BJ (cell line): ENCODE results near the gene OR13C3. TPM values are rescaled to one million over a fixed set of nuclear protein-coding genes. Genes with fewer than 3 reads are reported as not detected.

Experiments
- CTCF ChIA-PET: fragments of 350-600 bp; formaldehyde crosslinking; extraction: SDS; loops from one replicate; lab custom pipeline; 2021; ENCODE audit warnings: antibody characterized with exemption, inconsistent platforms; lab: Yijun Ruan, JAX
- POLR2A ChIA-PET: fragments of 300-600 bp; sonication (Branson Sonifier 250); formaldehyde crosslinking; extraction: SDS; loops from one replicate; lab custom pipeline; 2021; ENCODE audit warnings: antibody characterized with exemption; lab: Charles Lee
- DNase-seq: peaks from one replicate; pipeline ENCODE4 v3.0.0-alpha.2; 2011; ENCODE audit warnings: low read depth
- H3K27me3 ChIP-seq: 2 replicates; pipeline ENCODE4 v1.6.0; 2011; ENCODE audit warnings: low read length; ENCODE audit not compliant: control insufficient read depth, insufficient read depth
- H3K36me3 ChIP-seq: 2 replicates; pipeline ENCODE4 v1.5.1; 2011; ENCODE audit warnings: low read length; ENCODE audit not compliant: control insufficient read depth, insufficient read depth
- H3K4me3 ChIP-seq: 2 replicates; pipeline ENCODE4 v1.5.1; 2011; ENCODE audit warnings: low read depth, mild to moderate bottlenecking, control low read depth, low read length
- polyA minus RNA-seq: library from RNA; depleted of rRNA, polyadenylated mRNA; stranded (reverse); fragments of >200 nt; gene quantifications from 2 replicates; pipeline ENCODE4 v1.2.3, GENCODE V29; 2011; rRNA and poly(A)+ RNA removed
- polyA plus RNA-seq: library from polyadenylated mRNA; depleted of rRNA; stranded (reverse); fragments of >200 nt; gene quantifications from 2 replicates; pipeline ENCODE4 v1.2.3, GENCODE V29; 2011; rRNA removed
- TF ChIP-seq, protein P1 (sequence below): IDR thresholded peaks from 2 replicates; pipeline ENCODE4 v1.5.1; 2011; ENCODE audit warnings: low read depth, mild to moderate bottlenecking, control low read depth, inconsistent platforms, low read length, moderate library complexity; ENCODE audit not compliant: insufficient read depth

Gene OR13C3
- polyA plus RNA-seq (not detected in 2 replicates), polyA minus RNA-seq (not detected in 2 replicates)

DNA sequence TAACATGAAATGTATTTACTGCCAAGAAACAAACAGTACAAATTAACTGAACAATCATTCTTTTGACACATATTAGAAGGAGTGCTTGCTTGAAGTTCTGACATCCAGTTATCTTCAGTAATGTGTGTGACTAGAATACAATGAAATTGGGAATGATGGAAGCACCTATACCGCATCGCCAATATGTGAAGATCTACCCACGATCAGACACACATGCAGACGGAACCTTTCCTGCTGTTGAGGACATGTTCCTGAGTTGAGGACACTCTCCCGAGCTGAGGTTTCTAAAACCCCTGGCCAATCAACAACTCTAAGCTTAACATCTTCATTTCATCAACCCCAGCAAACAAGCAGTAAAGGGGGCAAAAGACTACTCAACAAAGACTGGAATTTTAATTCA lies at the start of gene OR13C3:
Gene OR13C3 (minus strand): TSS at position 101 of the 400 bp plus-strand sequence. CDS start 133 bp downstream, outside the sequence.
- TF ChIP-seq, protein P1, sequence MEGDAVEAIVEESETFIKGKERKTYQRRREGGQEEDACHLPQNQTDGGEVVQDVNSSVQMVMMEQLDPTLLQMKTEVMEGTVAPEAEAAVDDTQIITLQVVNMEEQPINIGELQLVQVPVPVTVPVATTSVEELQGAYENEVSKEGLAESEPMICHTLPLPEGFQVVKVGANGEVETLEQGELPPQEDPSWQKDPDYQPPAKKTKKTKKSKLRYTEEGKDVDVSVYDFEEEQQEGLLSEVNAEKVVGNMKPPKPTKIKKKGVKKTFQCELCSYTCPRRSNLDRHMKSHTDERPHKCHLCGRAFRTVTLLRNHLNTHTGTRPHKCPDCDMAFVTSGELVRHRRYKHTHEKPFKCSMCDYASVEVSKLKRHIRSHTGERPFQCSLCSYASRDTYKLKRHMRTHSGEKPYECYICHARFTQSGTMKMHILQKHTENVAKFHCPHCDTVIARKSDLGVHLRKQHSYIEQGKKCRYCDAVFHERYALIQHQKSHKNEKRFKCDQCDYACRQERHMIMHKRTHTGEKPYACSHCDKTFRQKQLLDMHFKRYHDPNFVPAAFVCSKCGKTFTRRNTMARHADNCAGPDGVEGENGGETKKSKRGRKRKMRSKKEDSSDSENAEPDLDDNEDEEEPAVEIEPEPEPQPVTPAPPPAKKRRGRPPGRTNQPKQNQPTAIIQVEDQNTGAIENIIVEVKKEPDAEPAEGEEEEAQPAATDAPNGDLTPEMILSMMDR: no peak
- H3K27me3 ChIP-seq: no peaks in the 10 kb centered on the region
- ChIA-PET CTCF (no interaction called here), POLR2A (no interaction called here)
- H3K36me3 ChIP-seq: no peaks in the 10 kb centered on the region
- H3K4me3 ChIP-seq: no peak within 1 kb of the TSS
- no peak for DNase-seq

DNA sequence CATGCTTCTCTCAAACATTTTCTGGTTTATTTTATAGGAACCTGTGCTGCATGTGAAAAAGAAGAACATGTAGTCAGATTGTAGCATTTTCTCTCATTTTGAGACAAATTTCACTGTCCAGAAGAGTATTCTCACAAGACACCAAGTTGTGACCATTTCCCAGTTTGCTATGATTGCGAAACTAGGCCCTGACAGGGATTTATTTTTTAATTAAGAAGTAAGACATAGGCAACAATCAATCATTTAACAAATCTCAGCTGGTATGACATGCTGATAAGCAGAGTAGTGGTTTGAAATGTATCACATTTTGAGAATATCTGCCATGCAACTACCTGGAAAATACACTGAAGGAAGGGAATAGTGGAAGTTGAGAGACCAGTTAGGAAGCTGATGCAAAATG lies 43.9 kb upstream of the OR13C3 start:
- TF ChIP-seq, protein P1: no peak
- POLR2A ChIA-PET: no interaction called here
- H3K4me3 ChIP-seq: no peak overlapping the region
- no peaks in the 10 kb centered on the region for H3K36me3 ChIP-seq
- CTCF ChIA-PET: no interaction called here
- no peaks in the 10 kb centered on the region for H3K27me3 ChIP-seq
- DNase-seq: no peak

DNA sequence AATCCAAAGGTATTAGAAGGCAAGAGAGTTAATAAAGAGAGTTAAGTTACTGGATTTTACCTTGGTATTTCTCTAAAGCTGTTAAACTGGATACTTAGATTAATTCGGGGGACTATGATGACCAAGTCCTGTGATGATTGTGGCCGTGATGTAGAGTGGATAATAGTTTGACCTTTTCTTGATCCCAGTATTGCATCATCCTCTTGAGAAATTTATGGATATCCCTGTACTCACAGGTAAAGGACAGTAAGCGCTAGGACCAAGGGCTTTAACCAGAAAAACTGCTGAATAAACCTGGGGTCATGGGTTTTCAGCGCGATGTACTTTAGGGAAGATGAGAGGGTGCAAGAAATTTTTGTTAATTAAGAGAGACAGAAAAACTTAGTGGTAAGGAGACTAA lies 40.6 kb upstream of the OR13C3 start:
- ChIA-PET POLR2A (no interaction called here), CTCF (no interaction called here)
- no peak for DNase-seq
- TF ChIP-seq, protein P1: no peak
- no peak overlapping the region for H3K4me3 ChIP-seq
- H3K27me3 ChIP-seq: no peaks in the 10 kb centered on the region
- no peaks in the 10 kb centered on the region for H3K36me3 ChIP-seq

DNA sequence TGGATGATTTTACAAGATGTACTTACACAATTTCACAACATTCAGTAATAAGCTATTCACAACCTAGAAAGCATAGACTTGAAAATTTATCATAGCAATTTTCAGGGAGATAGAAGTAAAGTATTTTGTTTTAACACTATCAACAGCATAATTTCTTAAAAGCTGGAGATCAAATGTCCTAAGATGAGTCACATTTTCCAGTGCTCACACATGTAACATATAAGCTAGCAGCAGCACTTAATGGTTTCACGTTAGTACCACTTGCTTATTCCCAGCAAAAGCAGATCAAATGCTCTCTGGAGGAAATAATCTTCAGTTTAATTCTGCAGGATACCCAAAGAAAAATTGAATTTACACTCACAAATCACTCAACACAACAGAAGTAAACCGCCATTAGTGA lies 38.8 kb upstream of the OR13C3 start:
- TF ChIP-seq, protein P1: no peak
- ChIA-PET CTCF (no interaction called here), POLR2A (no interaction called here)
- Histone ChIP-seq H3K36me3 (no peaks in the 10 kb centered on the region), H3K4me3 (no peak overlapping the region), H3K27me3 (no peaks in the 10 kb centered on the region)
- no peak for DNase-seq

DNA sequence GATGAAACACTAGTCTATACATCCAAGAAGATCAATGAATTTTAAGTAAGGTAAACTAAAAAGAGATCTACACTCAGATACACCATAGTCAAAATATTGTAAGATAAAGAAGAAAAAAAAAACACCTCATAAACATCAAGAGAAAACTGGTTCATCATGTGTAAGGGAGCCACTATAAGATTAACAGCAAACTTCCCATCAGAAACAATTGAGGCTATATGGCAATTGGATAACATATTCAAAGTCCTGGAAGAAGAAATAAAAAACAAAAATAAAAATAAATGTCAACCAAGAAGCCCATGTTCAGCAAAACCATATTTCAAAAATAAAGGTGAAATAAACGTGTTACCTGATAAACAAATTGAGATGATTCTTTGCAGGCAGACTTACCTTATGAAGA lies 36.0 kb upstream of the OR13C3 start:
- no peak for DNase-seq
- no peaks in the 10 kb centered on the region for H3K36me3 ChIP-seq
- ChIA-PET POLR2A (no interaction called here), CTCF (no interaction called here)
- H3K27me3 ChIP-seq: no peaks in the 10 kb centered on the region
- TF ChIP-seq, protein P1: no peak
- no peak overlapping the region for H3K4me3 ChIP-seq
